Endodermal cell (in vitro differentiated cells): ENCODE results near the gene SYNJ2. TPM values are rescaled to one million over a fixed set of nuclear protein-coding genes. Genes with fewer than 3 reads are reported as not detected.
A peak's percentile ranks its signal among the peaks of the same experiment; 100 is the strongest.

Experiments
- DNase-seq: peaks from one replicate; pipeline ENCODE4 v3.0.0-alpha.2; 2017
- H3K27ac ChIP-seq: 2 replicates; pipeline ENCODE4 v1.5.1; 2013; ENCODE audit warnings: mild to moderate bottlenecking, low read depth, low read length, moderate library complexity
- H3K27me3 ChIP-seq: 2 replicates; pipeline ENCODE4 v1.6.1; 2013; ENCODE audit warnings: mild to moderate bottlenecking, low read length, moderate library complexity; ENCODE audit not compliant: insufficient read depth, control insufficient read depth, poor library complexity, severe bottlenecking
- H3K36me3 ChIP-seq: 2 replicates; pipeline ENCODE4 v1.7.0; 2013; ENCODE audit warnings: mild to moderate bottlenecking, low read length, moderate library complexity; ENCODE audit not compliant: control insufficient read depth, insufficient read depth
- H3K4me1 ChIP-seq: one replicate; pipeline ENCODE4 v1.7.0; 2013; ENCODE audit warnings: low read length; ENCODE audit not compliant: control insufficient read depth, insufficient read depth
- H3K4me3 ChIP-seq: 2 replicates; pipeline ENCODE4 v1.5.1; 2013; ENCODE audit warnings: mild to moderate bottlenecking, low read length, moderate library complexity
- H3K9ac ChIP-seq: 2 replicates; pipeline ENCODE4 v1.6.1; 2013; ENCODE audit warnings: mild to moderate bottlenecking, low read length, moderate library complexity; ENCODE audit not compliant: poor library complexity, severe bottlenecking; ENCODE audit errors: extremely low read depth
- H3K9me3 ChIP-seq: 2 replicates; pipeline ENCODE4 v1.6.1; 2013; ENCODE audit warnings: mild to moderate bottlenecking, low read length, moderate library complexity; ENCODE audit not compliant: control insufficient read depth
- H3K27ac Mint-ChIP-seq: 2 replicates; pipeline ENCODE4 v1.8.0; 2020; ENCODE audit warnings: mixed read lengths
- H3K27me3 Mint-ChIP-seq: 2 replicates; pipeline ENCODE4 v1.8.0; 2021; ENCODE audit warnings: mild to moderate bottlenecking, mixed read lengths; ENCODE audit not compliant: insufficient read depth
- H3K36me3 Mint-ChIP-seq: 2 replicates; pipeline ENCODE4 v1.8.0; 2020; ENCODE audit warnings: low read depth, mixed read lengths
- H3K4me1 Mint-ChIP-seq: 2 replicates; pipeline ENCODE4 v1.8.0; 2020; ENCODE audit warnings: mixed read lengths
- H3K4me3 Mint-ChIP-seq: 2 replicates; pipeline ENCODE4 v1.8.0; 2020; ENCODE audit warnings: mild to moderate bottlenecking, moderate library complexity, mixed read lengths
- H3K9me3 Mint-ChIP-seq: 2 replicates; pipeline ENCODE4 v1.8.0; 2020; ENCODE audit warnings: mild to moderate bottlenecking, mixed read lengths
- WGBS, 2 experiments: methylation state at CpG; one replicate each; pipeline versions ENCODE4 v1.1.5 to v1.1.7; 2013; ENCODE audit warnings: missing lambda C conversion rate in 2 of 2, mixed read lengths in 1 of 2; ENCODE audit not compliant: insufficient coverage in 1 of 2, insufficient read length in 1 of 2; 5-methylcytosine and 5-hydroxymethylcytosine counted together
- total RNA-seq, 2 donors: library from RNA; stranded (reverse); fragmentation: NEBNext Ultra II Directional in 1 of 2; extraction: Animal tissue kit (Norgen Biotek cat#: 25700) in 1 of 2; gene quantifications; 2 replicates in 1 of 2; 3 replicates in 1 of 2; pipeline ENCODE4 v1.2.1, GENCODE V29; 2021
- TF ChIP-seq, protein P1 (sequence below): fragments of 200-600 bp; sonication (generic); conservative IDR thresholded peaks from 2 replicates; pipeline ENCODE4 v1.5.0; 2021; ENCODE audit warnings: antibody characterized with exemption, mild to moderate bottlenecking

The SYNJ2 gene
- total RNA-seq, 2 donors from 2014 or later = 21.2 to 32.8 TPM

DNA sequence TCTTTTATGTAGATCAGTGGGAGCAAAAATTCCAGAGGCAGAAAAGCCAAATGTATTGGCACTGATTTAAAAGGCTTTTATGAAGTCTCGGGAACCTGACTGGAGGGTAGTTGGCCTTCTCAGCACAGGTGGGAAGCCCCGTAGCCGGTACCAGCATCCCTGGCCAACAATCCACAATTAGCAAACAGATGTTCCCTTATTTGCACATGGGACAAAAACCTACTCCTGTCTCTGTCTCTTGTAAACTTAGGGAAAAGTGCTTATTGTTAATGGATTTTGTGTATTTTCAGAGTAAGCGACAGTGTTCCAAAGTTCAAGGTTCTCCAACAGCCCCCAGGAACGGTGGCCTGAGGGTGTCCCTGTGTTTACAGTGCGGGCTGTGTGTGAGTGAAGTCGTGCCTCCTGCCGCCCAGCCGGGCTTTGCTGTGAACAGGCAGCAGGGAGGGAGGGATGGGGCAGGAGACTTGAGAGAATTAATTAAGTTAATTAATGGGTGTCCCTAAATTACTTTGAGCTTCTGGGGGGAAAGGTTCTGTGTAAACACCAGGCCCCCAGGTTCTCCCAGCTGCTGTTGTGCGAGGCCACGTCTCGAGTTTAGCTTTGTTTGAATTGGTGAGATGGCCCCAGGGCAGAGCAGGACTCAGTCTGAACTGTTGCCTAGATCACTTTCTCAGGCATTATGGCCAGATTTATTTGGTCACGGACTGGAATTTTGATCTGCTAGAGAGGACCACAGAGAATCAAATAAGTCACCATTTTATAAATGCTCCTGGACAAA lies 3.9 kb downstream of the SYNJ2 start:
- no peak overlapping the region for H3K4me3 ChIP-seq
- H3K36me3 ChIP-seq = no peaks in the 10 kb centered on the region
- peak overlapping the region; percentile 23 for H3K9ac ChIP-seq
- Mint-ChIP-seq H3K4me3 (no peak overlapping the region), H3K4me1 (peaks cover 28% of the 10 kb centered on the region), H3K27ac (peak overlapping the region; percentile 86), H3K27me3 (peaks cover 7% of the 10 kb centered on the region), H3K36me3 (no peaks in the 10 kb centered on the region), H3K9me3 (no peaks in the 10 kb centered on the region)
- H3K27ac ChIP-seq = peak overlapping the region; percentile 19
- no peaks in the 10 kb centered on the region for H3K27me3 ChIP-seq
- TF ChIP-seq, protein P1, sequence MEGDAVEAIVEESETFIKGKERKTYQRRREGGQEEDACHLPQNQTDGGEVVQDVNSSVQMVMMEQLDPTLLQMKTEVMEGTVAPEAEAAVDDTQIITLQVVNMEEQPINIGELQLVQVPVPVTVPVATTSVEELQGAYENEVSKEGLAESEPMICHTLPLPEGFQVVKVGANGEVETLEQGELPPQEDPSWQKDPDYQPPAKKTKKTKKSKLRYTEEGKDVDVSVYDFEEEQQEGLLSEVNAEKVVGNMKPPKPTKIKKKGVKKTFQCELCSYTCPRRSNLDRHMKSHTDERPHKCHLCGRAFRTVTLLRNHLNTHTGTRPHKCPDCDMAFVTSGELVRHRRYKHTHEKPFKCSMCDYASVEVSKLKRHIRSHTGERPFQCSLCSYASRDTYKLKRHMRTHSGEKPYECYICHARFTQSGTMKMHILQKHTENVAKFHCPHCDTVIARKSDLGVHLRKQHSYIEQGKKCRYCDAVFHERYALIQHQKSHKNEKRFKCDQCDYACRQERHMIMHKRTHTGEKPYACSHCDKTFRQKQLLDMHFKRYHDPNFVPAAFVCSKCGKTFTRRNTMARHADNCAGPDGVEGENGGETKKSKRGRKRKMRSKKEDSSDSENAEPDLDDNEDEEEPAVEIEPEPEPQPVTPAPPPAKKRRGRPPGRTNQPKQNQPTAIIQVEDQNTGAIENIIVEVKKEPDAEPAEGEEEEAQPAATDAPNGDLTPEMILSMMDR = no peak
- H3K4me1 ChIP-seq = peaks cover 9% of the 10 kb centered on the region
- DNase-seq = peak; percentile 71
- 60 to 66% methylated on average over 4 to 13 of the region's 13 CpGs for WGBS, 2 experiments
- no peaks in the 10 kb centered on the region for H3K9me3 ChIP-seq

DNA sequence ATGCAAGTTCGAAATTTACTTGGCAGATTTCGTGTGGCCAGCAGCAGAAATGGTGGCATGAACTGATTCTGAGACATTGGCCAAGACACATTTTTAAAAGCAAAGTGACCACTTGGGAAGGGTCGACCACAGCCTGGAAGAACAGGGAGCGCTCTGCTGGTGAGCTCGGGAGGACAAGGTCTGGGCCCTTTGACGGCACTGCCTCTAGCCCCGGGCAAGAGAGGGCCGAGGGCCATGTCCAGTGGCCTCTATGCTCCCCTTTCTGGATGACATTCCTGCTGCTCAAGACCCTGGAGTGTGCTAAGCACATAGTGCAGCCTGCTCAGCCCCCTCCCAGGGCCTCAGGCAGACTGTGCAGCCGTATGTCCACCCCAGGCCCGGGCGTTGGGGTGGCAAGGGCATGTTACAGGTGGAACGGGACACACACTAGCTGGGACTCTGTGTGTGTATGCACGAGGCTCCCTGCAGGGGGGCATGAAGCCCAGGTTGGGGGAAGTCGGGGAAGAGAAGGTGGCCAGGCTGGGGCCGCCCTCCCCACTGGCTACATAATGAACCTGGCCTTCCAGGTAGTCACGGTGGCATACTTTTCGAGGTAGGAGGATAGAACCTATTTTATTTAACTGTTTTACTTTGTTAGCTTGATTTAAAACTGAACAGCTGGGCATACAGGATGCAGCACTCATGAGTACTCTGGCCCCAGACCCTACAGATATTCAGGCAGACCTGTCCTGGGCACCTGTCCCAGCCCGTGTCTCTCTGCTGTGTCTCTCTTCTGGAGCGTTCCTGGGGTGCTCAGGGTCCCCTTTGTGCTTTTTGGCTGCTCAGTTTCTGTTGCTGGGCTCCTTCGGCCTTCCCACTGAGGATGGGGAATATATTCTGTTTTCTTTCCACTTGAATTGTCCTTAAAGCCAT lies 6.4 kb downstream of the SYNJ2 start:
- H3K4me3 ChIP-seq = no peak overlapping the region
- H3K9me3 ChIP-seq = no peaks in the 10 kb centered on the region
- H3K36me3 Mint-ChIP-seq = no peaks in the 10 kb centered on the region
- H3K4me3 Mint-ChIP-seq = no peak overlapping the region
- H3K9ac ChIP-seq = no peak overlapping the region
- H3K36me3 ChIP-seq = no peaks in the 10 kb centered on the region
- WGBS, 2 experiments = 90 to 91% methylated on average over 13 to 20 of the region's 20 CpGs
- H3K27me3 ChIP-seq = no peaks in the 10 kb centered on the region
- no peaks in the 10 kb centered on the region for H3K9me3 Mint-ChIP-seq
- H3K4me1 Mint-ChIP-seq = peaks cover 36% of the 10 kb centered on the region
- no peak overlapping the region for H3K27ac Mint-ChIP-seq
- no peaks in the 10 kb centered on the region for H3K27me3 Mint-ChIP-seq
- DNase-seq = no peak
- peaks cover 9% of the 10 kb centered on the region for H3K4me1 ChIP-seq
- H3K27ac ChIP-seq = no peak overlapping the region
- TF ChIP-seq, protein P1 = no peak

DNA sequence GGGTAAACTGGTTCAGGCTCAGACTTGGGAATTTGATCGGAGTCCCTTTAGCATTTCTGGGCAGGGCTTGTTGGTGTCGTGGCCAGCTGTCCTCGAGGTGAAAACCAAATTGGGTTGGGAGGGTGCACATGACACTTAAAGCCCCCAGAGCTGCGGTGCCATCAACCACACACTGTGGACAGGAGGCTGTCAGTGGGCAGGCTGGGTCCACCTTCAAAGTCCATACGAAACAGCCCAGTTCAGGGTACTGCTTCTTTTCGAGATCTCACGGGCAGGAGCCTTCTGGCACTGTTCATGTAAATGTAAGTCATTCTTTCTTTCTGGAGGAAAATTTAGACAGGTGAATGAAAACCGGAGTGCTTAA lies 7.0 kb downstream of the SYNJ2 start:
- TF ChIP-seq, protein P1 = no peak
- no peak for DNase-seq
- H3K4me3 Mint-ChIP-seq = no peak overlapping the region
- H3K27ac Mint-ChIP-seq = no peak overlapping the region
- Histone ChIP-seq H3K27ac (no peak overlapping the region), H3K9ac (no peak overlapping the region), H3K4me1 (peaks cover 9% of the 10 kb centered on the region), H3K27me3 (no peaks in the 10 kb centered on the region), H3K36me3 (no peaks in the 10 kb centered on the region), H3K4me3 (no peak overlapping the region), H3K9me3 (no peaks in the 10 kb centered on the region)
- no peaks in the 10 kb centered on the region for H3K36me3 Mint-ChIP-seq
- no peaks in the 10 kb centered on the region for H3K9me3 Mint-ChIP-seq
- 93 to 96% methylated on average over 7 to 8 of the region's 8 CpGs for WGBS, 2 experiments
- H3K27me3 Mint-ChIP-seq = no peaks in the 10 kb centered on the region
- H3K4me1 Mint-ChIP-seq = peaks cover 36% of the 10 kb centered on the region
